GM18526 (cell line): Measurements from ENCODE around the gene ZBTB18.

Experiments used
- POLR2A ChIP-seq: IDR thresholded peaks from 3 replicates; pipeline ENCODE4 v1.6.1; 2011; ENCODE audit not compliant: insufficient read length; ENCODE audit errors: extremely low read depth

ZBTB18 gene

DNA sequence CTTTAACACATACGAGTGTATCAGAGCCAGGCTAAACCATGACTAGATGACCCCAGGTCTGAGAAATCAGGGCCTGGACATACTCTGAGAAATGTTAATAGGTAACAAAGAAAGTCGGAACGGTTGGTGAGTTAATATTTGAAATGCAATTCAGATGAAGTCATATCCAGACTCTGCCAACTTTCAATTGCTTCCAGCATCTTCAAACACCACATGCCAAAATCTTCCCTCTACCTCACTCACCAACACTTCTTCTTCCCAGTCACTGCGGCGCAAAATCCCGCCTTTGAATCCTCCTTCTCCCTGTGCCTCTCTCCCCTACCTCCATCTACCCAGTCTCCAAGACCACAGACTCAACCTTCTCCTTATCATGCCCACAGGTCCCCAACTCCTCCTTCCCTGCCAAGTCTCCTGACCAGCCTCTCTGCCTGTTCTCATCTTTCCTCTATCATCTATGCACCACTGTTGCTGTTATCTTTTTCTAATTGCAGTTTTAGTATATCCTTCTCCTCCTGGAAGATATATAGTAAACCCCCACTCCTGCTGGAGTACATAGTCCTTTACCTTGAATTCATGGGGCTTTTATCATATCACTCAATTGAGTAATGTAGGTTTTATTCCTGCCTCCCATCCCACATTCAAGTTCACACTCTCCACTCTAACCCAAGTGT, 41.3 kb downstream of the ZBTB18 start:
- TF ChIP-seq POLR2A = no peak

DNA sequence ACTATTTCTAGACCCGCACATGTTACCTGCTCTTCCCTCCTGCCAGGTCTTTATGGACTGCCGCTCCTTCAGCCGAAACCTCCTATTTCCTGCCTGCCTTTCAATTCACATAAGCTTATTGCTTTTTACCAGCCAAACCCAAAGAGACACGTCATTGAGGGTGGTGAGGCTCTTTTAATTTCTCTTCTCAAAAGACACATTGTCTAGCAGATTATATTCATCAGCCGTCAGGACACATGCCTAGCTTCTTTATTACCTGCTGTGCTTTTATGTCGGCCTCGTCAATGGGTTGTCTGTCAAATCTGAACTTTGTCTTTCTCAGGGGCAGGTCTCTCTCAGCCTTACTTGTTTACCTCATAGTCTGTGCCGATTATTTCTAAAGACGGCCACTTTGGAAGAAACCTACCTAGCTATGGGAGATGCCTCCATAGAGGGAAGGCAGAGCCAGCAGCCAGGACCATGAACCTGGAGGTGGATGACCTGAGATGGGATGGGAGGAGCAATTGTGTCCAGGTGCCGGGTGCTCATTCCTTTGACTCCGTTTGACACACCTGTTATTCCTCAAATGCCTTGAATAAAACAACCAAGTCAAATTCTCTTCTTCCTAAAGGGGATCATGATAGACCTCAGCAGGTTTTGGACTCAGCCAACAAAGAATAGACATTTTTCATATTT, 42.0 kb downstream of the ZBTB18 start:
- TF ChIP-seq POLR2A = no peak

DNA sequence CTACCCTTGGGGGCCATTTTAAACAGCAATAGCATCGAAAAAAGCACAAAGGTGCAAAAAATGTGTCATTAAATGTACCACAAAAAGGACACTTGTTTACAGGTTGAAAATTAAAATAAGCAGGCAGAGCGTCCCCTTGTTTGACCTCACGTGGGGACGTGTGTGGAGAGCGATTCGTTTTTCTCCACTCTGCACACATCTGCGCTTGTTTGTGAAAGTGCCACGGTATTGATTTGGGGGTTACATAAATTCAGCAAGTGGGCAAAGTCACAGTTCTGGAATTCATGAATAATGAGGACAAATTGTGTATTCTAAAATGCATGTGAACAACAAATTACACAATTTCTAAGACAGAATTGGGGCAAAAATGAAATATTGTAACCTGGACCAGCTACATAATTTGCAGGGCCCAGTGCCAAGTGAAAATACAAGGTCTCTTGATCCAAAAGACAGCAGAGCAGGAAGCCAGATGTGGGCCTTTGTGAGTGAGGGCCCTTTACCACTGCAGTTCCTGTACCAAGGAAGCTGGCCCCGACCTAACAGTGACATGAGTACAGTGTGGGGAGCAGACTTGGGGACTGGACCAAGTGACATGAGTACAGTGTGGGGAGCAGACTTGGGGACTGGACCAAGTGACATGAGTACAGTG, 43.9 kb downstream of the ZBTB18 start:
- TF ChIP-seq POLR2A = no peak

DNA sequence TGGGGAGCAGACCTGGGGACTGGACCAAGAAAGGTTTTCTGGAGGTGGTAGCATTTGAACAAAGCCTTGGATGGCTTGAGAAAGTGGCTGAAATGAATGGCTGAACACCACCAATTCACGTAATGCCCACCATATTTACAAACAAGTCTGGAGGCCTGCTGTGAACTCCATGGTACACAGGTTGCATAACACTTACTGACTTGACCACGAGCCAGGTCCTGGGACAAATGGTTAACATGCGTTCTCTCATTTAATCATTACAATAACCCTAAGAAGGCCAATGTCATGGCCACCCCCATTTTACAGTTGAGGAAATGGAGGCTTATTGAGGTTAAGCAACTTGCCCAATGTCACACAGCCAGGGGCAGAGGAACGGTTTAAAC, 44.4 kb downstream of the ZBTB18 start:
- TF ChIP-seq POLR2A = no peak

DNA sequence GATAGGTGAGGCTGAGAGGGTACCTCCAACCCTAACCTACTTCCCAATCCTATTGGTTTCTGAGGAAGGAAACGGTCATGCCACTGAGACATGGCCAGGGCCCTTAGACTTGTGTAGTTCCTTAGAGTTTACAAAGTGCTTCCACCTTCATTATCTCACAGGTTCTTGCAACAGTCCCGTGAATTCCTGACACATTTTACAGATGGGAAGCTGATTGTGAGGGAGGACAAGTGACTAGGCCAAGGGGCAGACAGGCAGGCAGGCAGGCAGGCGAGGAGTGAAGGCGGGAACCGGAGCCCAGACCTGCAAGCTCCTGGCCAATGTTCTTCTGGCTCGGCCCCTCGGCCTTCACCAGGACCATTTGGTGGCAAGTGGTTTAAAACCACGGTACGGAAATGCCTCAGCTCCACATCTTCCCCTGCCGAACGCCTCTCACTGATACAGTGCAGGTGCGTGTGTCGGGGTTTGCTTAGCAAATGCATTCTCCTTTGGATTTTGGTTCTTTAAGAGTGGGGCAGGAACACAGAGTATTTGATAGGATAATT, 45.1 kb downstream of the ZBTB18 start:
- TF ChIP-seq POLR2A = no peak

DNA sequence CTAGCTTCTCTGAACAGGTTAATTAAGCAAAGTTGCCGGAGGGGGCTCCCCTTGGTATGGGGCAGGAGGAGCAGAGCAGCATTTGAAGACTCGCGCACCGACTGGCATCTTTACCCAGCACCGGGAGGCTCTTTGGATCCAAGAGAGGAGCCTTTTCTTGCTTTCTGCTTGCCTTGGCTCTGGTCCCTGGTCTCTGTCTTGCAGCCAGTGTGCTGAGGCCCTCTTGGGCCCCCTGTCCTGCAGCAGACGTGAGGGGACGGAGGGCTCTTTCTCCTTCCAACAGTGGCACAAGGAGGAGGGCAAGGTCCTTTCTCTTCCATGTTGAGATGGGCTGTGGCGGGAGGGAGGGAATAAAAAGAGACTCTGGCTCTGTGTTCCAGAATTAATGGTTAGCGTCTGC, 45.6 kb downstream of the ZBTB18 start:
- no peak for TF ChIP-seq POLR2A

DNA sequence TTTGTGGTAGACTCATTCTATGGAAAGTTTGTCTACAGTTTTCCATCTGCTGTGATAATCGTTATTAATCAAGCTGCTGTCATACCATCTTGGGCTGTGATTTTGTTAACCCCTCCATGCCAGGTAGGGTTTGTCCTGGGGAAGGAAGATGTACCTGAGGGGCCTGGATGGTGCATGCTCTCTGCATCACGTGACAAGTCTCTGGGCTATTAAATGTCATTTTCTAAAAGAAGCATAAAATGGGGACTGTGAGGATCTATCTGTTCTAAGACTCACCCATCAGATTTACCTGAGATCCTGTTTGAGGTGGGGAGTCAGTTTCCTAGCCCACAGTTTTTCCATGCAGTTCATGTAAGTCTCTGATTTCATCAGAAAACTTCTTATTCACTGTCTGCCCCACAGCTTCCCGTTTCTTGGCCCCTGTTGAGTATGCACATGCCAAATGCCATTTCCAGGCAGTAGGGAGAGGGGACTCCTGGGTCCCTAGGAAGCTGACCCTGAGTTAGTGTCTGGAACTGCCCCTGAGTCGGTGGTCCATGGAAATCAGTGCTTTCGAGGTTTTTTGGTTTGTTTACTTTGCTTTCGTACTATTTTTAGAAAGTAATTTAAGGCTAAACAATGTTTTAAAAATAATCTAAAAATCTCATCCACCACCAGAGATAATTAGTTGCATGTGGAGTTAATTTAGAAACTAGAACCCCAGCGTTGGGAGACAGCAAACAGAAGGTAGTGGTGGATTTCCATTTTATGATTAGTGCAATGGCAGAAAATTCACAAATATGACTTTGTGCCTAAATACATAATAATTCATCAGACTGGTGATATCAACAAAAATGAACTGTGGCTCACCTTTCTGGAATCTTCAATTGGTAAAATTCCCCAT, 46.7 kb downstream of the ZBTB18 start:
- TF ChIP-seq POLR2A = no peak

DNA sequence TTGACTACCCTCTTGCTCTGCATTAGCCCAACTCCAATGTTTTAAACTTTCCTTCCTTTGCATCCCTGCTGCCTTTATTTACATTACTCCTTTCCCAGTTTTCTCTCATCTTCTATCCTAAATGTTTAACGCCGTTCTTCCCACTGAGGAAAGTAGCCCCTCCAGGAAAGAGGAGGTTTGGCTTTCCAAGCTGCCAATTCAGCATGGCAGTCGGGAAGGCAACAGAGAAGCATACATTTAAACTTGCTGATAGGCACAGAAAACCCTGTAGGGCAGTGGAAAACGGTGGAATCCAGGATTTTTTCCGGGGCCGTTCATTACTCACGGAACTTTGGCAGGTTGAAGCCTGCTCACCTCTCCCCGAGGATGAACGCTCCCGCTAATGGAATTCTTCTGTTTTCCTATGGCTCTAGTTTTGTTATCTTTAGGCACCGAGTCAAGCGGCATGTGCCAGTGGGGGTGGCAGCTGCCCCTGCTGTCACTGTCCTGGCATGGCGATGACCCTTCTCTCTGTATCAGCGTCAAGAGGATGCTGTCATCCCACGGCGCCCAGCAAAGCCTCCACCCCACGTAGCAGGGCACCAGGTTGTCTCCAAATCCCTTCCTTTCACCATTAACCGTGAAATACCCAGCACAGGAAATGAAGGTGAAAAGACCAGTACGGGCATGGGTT, 48.3 kb downstream of the ZBTB18 start:
- no peak for TF ChIP-seq POLR2A

DNA sequence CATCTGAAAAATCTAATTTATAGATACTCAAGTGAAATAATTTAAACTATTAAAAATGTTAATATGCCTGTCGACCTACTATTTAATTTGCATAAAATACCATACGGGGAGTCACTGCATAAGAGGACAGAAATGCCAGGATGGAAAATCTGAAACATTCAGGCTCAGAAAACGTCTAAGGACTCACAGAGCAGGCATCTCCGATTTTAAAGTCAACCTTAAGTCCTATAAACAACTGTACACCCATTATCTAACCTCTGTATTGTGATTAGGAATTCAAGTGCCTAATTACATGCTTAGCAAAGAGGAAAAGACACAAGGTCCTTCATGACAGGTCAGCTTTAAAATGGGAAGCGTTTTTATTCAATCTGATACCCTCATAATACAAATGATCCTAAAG, 49.2 kb downstream of the ZBTB18 start:
- no peak for TF ChIP-seq POLR2A

DNA sequence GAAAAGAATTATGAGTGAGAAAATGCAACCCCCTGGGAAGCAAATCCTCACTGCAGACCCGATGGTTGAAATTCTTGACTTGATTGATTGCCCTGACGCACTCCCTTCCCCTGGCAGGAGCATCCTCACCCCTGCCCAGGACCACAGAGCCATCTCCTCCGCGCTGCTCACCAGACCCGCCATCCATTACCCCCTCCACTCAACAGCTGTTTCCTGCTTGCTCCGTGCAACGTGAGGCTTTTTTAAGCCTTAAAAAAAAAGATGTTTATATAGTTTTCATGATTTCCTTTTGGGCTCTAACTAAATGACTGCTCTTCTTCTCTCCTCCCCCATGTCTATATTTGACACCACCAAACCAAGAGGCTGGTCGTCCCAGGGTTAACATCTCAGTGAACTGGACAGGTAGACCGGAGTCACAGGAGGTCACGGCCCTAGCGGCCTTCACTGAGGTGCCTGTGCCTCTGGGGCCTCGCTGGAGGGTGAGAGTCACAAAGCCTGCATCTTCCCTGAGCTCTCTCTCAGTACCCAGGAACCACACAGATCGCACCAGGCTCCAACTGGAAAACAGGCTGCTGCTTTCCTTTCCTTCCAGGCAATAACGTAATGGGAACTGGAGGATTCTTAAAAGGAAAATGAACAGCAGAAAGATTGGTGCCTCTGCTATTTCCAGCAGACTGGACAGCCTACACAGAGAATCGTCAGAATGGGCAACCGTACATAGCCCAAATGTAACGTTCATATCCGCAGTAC, 49.8 kb downstream of the ZBTB18 start:
- no peak for TF ChIP-seq POLR2A

DNA sequence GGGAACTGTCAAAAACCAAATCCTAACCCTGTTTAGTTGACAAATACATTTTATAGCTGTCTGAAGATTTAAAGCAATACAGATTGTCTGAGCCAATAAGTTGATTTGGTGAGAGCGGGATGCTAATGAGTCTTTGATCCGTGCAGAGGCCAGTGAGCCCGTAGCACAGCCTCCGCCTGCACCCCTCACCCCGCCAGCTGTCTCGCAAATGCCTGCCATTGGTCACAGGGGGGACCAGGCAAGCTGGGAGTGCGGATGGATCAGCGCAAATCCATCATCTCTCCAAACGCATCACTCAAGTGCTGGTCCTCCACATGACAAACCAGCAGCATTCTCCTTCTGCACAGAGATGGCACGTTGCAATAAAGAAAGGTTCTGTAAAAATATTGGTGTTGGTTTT, 51.0 kb downstream of the ZBTB18 start:
- no peak for TF ChIP-seq POLR2A

DNA sequence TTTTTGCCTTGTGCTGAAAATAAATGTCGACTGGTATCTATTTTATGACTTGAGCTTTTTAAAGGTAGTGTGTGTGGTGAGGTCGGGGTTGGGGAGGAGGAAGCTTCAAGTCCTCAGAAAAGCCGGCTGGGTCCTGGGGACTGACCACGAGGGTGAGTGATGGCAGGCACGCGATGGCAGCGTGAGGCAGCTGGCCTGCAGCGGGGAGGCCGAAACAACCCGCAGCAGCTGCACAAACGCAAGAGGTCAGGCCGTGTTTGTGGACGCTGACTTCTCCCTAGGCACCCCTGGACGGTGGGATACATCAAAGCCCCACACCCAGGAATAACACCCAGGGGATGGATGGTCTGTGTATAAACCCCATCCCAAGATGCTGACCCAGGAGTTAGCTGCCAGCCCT, 51.4 kb downstream of the ZBTB18 start:
- TF ChIP-seq POLR2A = no peak

DNA sequence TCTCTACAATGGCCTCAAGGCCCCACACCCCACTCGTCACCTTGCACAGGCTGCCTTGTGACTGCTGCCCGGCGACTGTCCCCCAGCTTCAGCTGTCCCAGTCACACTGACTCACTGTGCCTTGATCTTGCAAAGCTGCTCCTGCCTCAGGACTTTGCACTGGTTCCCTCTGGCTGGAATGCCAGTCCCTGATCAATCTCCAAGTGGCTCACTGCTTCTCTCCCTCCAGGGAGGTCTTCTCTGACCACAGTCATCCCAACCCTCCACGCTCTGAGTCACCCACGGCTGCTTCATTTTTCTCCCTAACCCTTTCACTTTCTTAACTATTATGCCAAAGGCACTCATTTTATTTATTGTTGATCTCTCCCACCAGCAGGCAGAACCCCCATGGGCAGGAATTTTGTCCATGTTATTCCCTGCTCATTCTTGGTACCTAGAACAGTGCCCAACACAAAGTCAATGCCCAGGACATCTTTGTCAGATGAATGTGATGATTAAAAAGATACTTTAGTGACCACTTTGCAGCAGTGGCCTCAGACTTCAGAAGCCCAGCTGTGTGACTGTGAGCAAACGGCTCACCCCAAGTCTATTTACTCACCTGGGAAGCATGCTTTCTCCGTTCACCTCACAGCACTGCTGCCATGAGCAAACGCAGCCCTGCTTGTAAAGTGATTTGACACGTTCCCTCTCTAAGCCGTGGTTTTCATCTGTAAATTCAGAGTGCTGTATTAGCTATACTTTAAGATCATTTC, 53.4 kb downstream of the ZBTB18 start:
- no peak for TF ChIP-seq POLR2A
